GM21423 (cell line): ENCODE results near the gene SUPT16H.
A peak's percentile ranks its signal among the peaks of the same experiment; 100 is the strongest.

Experiments used
- ATAC-seq: cut with Tn5 transposase; IDR thresholded peaks from one replicate; pipeline ENCODE4 v1.9.1; 2021; ENCODE audit warnings: mild to moderate bottlenecking, moderate library complexity; ENCODE audit not compliant: unreplicated experiment

SUPT16H gene

GRCh38 chr14:21369949-21370679 is 13.7 kb downstream of the SUPT16H start:
- no peak for ATAC-seq

GRCh38 chr14:21367582-21368144 is 16.2 kb downstream of the SUPT16H start:
- no peak for ATAC-seq

- no peak for ATAC-seq
Observed at GRCh38 chr14:21356511-21356910, 27.3 kb downstream of the SUPT16H start.

- ATAC-seq: peak; percentile 74
Observed at GRCh38 chr14:21352587-21352986, 31.2 kb downstream of the SUPT16H start.

- ATAC-seq: no peak
Observed at GRCh38 chr14:21350539-21350938, 33.3 kb downstream of the SUPT16H start.

- ATAC-seq: no peak
Observed at GRCh38 chr14:21347201-21347600, 36.6 kb downstream of the SUPT16H start.

GRCh38 chr14:21346532-21347135 is 37.2 kb downstream of the SUPT16H start:
- ATAC-seq: no peak

GRCh38 chr14:21343035-21343794 is 40.6 kb downstream of the SUPT16H start:
- no peak for ATAC-seq

- no peak for ATAC-seq
Observed at GRCh38 chr14:21334202-21334906, 49.5 kb downstream of the SUPT16H start.

- ATAC-seq: no peak
Observed at GRCh38 chr14:21332950-21333349, 50.9 kb downstream of the SUPT16H start.

GRCh38 chr14:21326972-21327371 is 56.8 kb downstream of the SUPT16H start:
- no peak for ATAC-seq

- no peak for ATAC-seq
Observed at GRCh38 chr14:21322716-21323115, 61.1 kb downstream of the SUPT16H start.

GRCh38 chr14:21320913-21321312 is 62.9 kb downstream of the SUPT16H start:
- ATAC-seq: no peak

- ATAC-seq: no peak
Observed at GRCh38 chr14:21317398-21317797, 66.4 kb downstream of the SUPT16H start.

- no peak for ATAC-seq
Observed at GRCh38 chr14:21313512-21313911, 70.3 kb downstream of the SUPT16H start.

- ATAC-seq: no peak
Observed at GRCh38 chr14:21311614-21312013, 72.2 kb downstream of the SUPT16H start.

- no peak for ATAC-seq
Observed at GRCh38 chr14:21309956-21310355, 73.9 kb downstream of the SUPT16H start.

GRCh38 chr14:21309238-21309636 is 74.6 kb downstream of the SUPT16H start:
- no peak for ATAC-seq

- ATAC-seq: peak; percentile 84
Observed at GRCh38 chr14:21308479-21309237, 75.2 kb downstream of the SUPT16H start.

- ATAC-seq: peak; percentile 14
Observed at GRCh38 chr14:21308132-21308478, 75.7 kb downstream of the SUPT16H start.
